Spleen (tissue), 7 donors: ENCODE results near the gene MEFV.

ENCODE experiments used
- POLR2AphosphoS5 ChIP-seq, 3 donors: sonication (generic); formaldehyde crosslinking; IDR thresholded peaks; one replicate each; pipeline ENCODE4 v1.5.1; 2017; ENCODE audit warnings: antibody characterized with exemption in 3 of 3
- TF ChIP-seq, protein P1 (sequence below), 11 experiments: fragments of 200-600 bp in 7 of 11; fragments of 450-650 bp in 4 of 11; sonication (generic) in 4 of 11; IDR thresholded peaks in 8 of 11; conservative IDR thresholded peaks in 3 of 11; 1 replicate in 7 of 11; 2 replicates in 4 of 11; pipeline versions ENCODE4 v1.4.0 to v1.8.0; 2016 to 2021; ENCODE audit warnings: antibody characterized with exemption in 11 of 11, inconsistent platforms in 4 of 11, mild to moderate bottlenecking in 1 of 11
- donor health status: DM: no; HTN: no; CAD: no; lungs with moderate emphysema.
- donor health status: DM: no; HTN: no; CAD: no.
- donor health status: DM: no; HTN: no; CAD: no.

DNA sequence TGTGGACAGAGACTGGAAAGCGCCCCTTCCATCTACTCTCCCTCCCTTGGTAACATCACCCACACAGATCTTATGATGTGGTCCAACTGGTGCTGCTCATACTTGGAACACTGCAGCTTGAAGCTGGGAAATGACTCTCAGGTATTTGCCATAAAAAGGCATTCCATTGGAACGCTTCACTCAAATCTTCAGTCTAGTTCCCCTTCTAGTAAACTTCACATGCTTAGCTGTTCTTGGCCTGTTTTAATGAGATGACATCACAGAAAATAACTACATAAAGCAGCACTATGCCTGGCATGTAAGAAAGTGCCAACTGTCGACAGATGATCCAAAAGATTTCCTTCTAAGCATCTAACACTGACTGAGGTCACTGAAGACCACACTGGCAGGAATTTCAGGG is 36.2 kb upstream of the MEFV start:
- TF ChIP-seq, protein P1, sequence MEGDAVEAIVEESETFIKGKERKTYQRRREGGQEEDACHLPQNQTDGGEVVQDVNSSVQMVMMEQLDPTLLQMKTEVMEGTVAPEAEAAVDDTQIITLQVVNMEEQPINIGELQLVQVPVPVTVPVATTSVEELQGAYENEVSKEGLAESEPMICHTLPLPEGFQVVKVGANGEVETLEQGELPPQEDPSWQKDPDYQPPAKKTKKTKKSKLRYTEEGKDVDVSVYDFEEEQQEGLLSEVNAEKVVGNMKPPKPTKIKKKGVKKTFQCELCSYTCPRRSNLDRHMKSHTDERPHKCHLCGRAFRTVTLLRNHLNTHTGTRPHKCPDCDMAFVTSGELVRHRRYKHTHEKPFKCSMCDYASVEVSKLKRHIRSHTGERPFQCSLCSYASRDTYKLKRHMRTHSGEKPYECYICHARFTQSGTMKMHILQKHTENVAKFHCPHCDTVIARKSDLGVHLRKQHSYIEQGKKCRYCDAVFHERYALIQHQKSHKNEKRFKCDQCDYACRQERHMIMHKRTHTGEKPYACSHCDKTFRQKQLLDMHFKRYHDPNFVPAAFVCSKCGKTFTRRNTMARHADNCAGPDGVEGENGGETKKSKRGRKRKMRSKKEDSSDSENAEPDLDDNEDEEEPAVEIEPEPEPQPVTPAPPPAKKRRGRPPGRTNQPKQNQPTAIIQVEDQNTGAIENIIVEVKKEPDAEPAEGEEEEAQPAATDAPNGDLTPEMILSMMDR (IDR thresholded peaks at IDR 0.05 in 8 of 11, conservative IDR thresholded peaks at IDR 0.05 in 3 of 11): no peak
- TF ChIP-seq POLR2AphosphoS5 (IDR thresholded peaks at IDR 0.05): no peak
